WTC11 (cell line): Measurements from ENCODE around the gene TCF15. TPM values are rescaled to one million over a fixed set of nuclear protein-coding genes. Genes with fewer than 3 reads are reported as not detected.

ENCODE experiments used
- ATAC-seq: fragments of 200-7000 bp; cut with Tn5 transposase; 2 replicates; pipeline ENCODE4 v1.10.0; 2021; ENCODE audit warnings: mild to moderate bottlenecking, moderate library complexity
- CTCF ChIA-PET: fragments of 300-600 bp; sonication (Branson Sonifier 250); formaldehyde crosslinking; loops from one replicate; lab custom pipeline; 2021; ENCODE audit warnings: antibody characterized with exemption; lab: Charles Lee
- POLR2A ChIA-PET: fragments of 350-600 bp; sonication (Branson Sonifier 250); formaldehyde crosslinking; loops from one replicate; lab custom pipeline; 2021; ENCODE audit warnings: antibody characterized with exemption; lab: Charles Lee
- DNase-seq: peaks from one replicate; pipeline ENCODE4 v3.0.0; 2021; ENCODE audit warnings: low spot score
- H3K27ac Mint-ChIP-seq: 2 replicates; pipeline ENCODE4 v1.8.0; 2021; ENCODE audit warnings: mixed read lengths
- H3K27me3 Mint-ChIP-seq: 2 replicates; pipeline ENCODE4 v1.8.0; 2021; ENCODE audit warnings: low read depth, mild to moderate bottlenecking, moderate library complexity, mixed read lengths
- H3K36me3 Mint-ChIP-seq: 2 replicates; pipeline ENCODE4 v1.8.0; 2021; ENCODE audit warnings: mixed read lengths
- H3K4me1 Mint-ChIP-seq: 2 replicates; pipeline ENCODE4 v1.8.0; 2022; ENCODE audit warnings: mixed read lengths
- H3K4me3 Mint-ChIP-seq: 2 replicates; pipeline ENCODE4 v1.8.0; 2021; ENCODE audit warnings: mild to moderate bottlenecking, moderate library complexity, mixed read lengths
- H3K9me3 Mint-ChIP-seq: 2 replicates; pipeline ENCODE4 v1.8.0; 2021; ENCODE audit warnings: mixed read lengths
- ARID4B ChIP-seq: sonication (generic); formaldehyde crosslinking; IDR thresholded peaks from 2 replicates; pipeline ENCODE4 v1.8.0; 2023; ENCODE audit warnings: missing genetic modification reagents, mild to moderate bottlenecking, borderline replicate concordance
- ATF6 ChIP-seq: sonication (generic); formaldehyde crosslinking; IDR thresholded peaks from 2 replicates; pipeline ENCODE4 v1.8.1; 2023; ENCODE audit warnings: mild to moderate bottlenecking, missing genetic modification reagents
- CBFB ChIP-seq: sonication (generic); formaldehyde crosslinking; IDR thresholded peaks from 2 replicates; pipeline ENCODE4 v1.8.1; 2022; ENCODE audit warnings: mild to moderate bottlenecking, low read depth, missing genetic modification reagents
- ESRRA ChIP-seq: sonication (generic); formaldehyde crosslinking; IDR thresholded peaks from 2 replicates; pipeline ENCODE4 v1.8.1; 2022; ENCODE audit warnings: mild to moderate bottlenecking, missing genetic modification reagents, borderline replicate concordance
- FOXP4 ChIP-seq: sonication (generic); formaldehyde crosslinking; IDR thresholded peaks from 2 replicates; pipeline ENCODE4 v1.8.0; 2022; ENCODE audit warnings: mild to moderate bottlenecking, missing genetic modification reagents
- GRHL2 ChIP-seq: fragments of 250-450 bp; sonication (Bioruptor Pico); IDR thresholded peaks from 2 replicates; pipeline ENCODE4 v1.8.0; 2022; ENCODE audit warnings: mild to moderate bottlenecking, moderate library complexity; ENCODE audit not compliant: insufficient replicate concordance, severe bottlenecking
- HMGA2 ChIP-seq: fragments of 250-450 bp; sonication (Bioruptor Pico); IDR thresholded peaks from 2 replicates; pipeline ENCODE4 v1.4.0; 2021; ENCODE audit warnings: mild to moderate bottlenecking, moderate library complexity
- IRF2 ChIP-seq: sonication (generic); formaldehyde crosslinking; IDR thresholded peaks from 2 replicates; pipeline ENCODE4 v1.8.0; 2022; ENCODE audit warnings: low read depth, missing genetic modification reagents, borderline replicate concordance
- JAZF1 ChIP-seq: fragments of 250-450 bp; sonication (Bioruptor Pico); IDR thresholded peaks from 2 replicates; pipeline ENCODE4 v1.9.0; 2021; ENCODE audit warnings: moderate library complexity, mild to moderate bottlenecking, inconsistent platforms
- MAX ChIP-seq: sonication (generic); formaldehyde crosslinking; IDR thresholded peaks from 2 replicates; pipeline ENCODE4 v1.8.0; 2022; ENCODE audit warnings: mild to moderate bottlenecking, missing genetic modification reagents
- NFATC4 ChIP-seq: fragments of 250-450 bp; sonication (Bioruptor Pico); IDR thresholded peaks from 2 replicates; pipeline ENCODE4 v1.9.0; 2021; ENCODE audit warnings: mild to moderate bottlenecking
- NFE2L1 ChIP-seq: sonication (generic); formaldehyde crosslinking; IDR thresholded peaks from 2 replicates; pipeline ENCODE4 v1.8.1; 2023; ENCODE audit warnings: missing genetic modification reagents
- NFYB ChIP-seq: sonication (generic); formaldehyde crosslinking; conservative IDR thresholded peaks from 2 replicates; pipeline ENCODE4 v1.8.0; 2022; ENCODE audit warnings: low read depth, missing genetic modification reagents
- NR1H2 ChIP-seq: sonication (generic); formaldehyde crosslinking; IDR thresholded peaks from 2 replicates; pipeline ENCODE4 v1.9.0; 2021; ENCODE audit warnings: mild to moderate bottlenecking, moderate library complexity, missing genetic modification reagents
- STAT6 ChIP-seq: sonication (generic); formaldehyde crosslinking; conservative IDR thresholded peaks from 2 replicates; pipeline ENCODE4 v1.8.1; 2023; ENCODE audit warnings: mild to moderate bottlenecking, low read depth, missing genetic modification reagents, moderate library complexity
- TEAD4 ChIP-seq: sonication (generic); formaldehyde crosslinking; IDR thresholded peaks from 2 replicates; pipeline ENCODE4 v1.8.0; 2022; ENCODE audit warnings: mild to moderate bottlenecking, missing genetic modification reagents
- ZBTB43 ChIP-seq: sonication (generic); formaldehyde crosslinking; IDR thresholded peaks from 2 replicates; pipeline ENCODE4 v1.8.1; 2023; ENCODE audit warnings: mild to moderate bottlenecking, missing genetic modification reagents
- ZNF317 ChIP-seq: sonication (generic); formaldehyde crosslinking; IDR thresholded peaks from 2 replicates; pipeline ENCODE4 v1.8.1; 2023; ENCODE audit warnings: low read depth, mild to moderate bottlenecking, moderate library complexity, missing genetic modification reagents, borderline replicate concordance
- ZNF396 ChIP-seq: fragments of 250-450 bp; sonication (Bioruptor Pico); IDR thresholded peaks from 2 replicates; pipeline ENCODE4 v1.8.0; 2021; ENCODE audit warnings: mild to moderate bottlenecking, moderate library complexity, borderline replicate concordance
- ZNF416 ChIP-seq: fragments of 250-450 bp; sonication (Bioruptor Pico); IDR thresholded peaks from 2 replicates; pipeline ENCODE4 v1.9.0; 2021; ENCODE audit warnings: mild to moderate bottlenecking, inconsistent platforms
- ZNF512 ChIP-seq: sonication (generic); formaldehyde crosslinking; IDR thresholded peaks from 2 replicates; pipeline ENCODE4 v1.8.1; 2022; ENCODE audit warnings: missing genetic modification reagents, borderline replicate concordance
- total RNA-seq: library from RNA; stranded (reverse); gene quantifications from 3 replicates; pipeline ENCODE4 v1.2.3, GENCODE V29; 2021

TCF15 gene
- total RNA-seq, 1 experiment from 2014 or later: 3.8 TPM

GRCh38 chr20:637559-637958 lies 27.4 kb upstream of the TCF15 start:
- DNase-seq (no peak), ATAC-seq (no peak)
- POLR2A ChIA-PET: interaction anchor here (1.3 kb wide), 1 partner anchor 8 kb away, joined by 3 read pairs; no protein-coding TSS in a partner anchor
- Mint-ChIP-seq H3K4me3 (no peak overlapping the region), H3K27ac (no peak overlapping the region), H3K4me1 (peaks cover 12% of the 10 kb centered on the region), H3K36me3 (no peaks in the 10 kb centered on the region), H3K9me3 (no peaks in the 10 kb centered on the region), H3K27me3 (no peaks in the 10 kb centered on the region)
- CTCF ChIA-PET: interaction anchor here (1.5 to 1.9 kb wide), 2 partner anchors 8 to 30 kb away, joined by 5 to 11 read pairs; no protein-coding TSS in a partner anchor
- no peak for TF ChIP-seq ZNF416 (CRISPR knock-in tag)
- no peak for TF ChIP-seq ZNF512 (CRISPR knock-in tag)
- no peak for TF ChIP-seq ARID4B (CRISPR knock-in tag)
- TF ChIP-seq CBFB (CRISPR knock-in tag): no peak
- TF ChIP-seq STAT6 (CRISPR knock-in tag): no peak
- TF ChIP-seq NFE2L1 (CRISPR knock-in tag): no peak
- no peak for TF ChIP-seq NFATC4
- TF ChIP-seq ATF6 (CRISPR knock-in tag): no peak
- TF ChIP-seq NFYB (CRISPR knock-in tag): no peak
- no peak for TF ChIP-seq IRF2 (CRISPR knock-in tag)
- TF ChIP-seq ESRRA (CRISPR knock-in tag): no peak
- TF ChIP-seq NR1H2 (CRISPR knock-in tag): no peak
- TF ChIP-seq, all 79 proteins: peak for 0

GRCh38 chr20:635893-636338 lies 25.8 kb upstream of the TCF15 start:
- no peak overlapping the region for H3K4me3 Mint-ChIP-seq
- CTCF ChIA-PET: interaction anchor here (1.3 to 2.2 kb wide), 3 partner anchors 9 to 31 kb away, joined by 3 to 11 read pairs (median 10); no protein-coding TSS in a partner anchor
- H3K27ac Mint-ChIP-seq: no peak overlapping the region
- peaks cover 6% of the 10 kb centered on the region; the same call in 1 of the 2 replicates for H3K4me1 Mint-ChIP-seq
- no peaks in the 10 kb centered on the region for H3K9me3 Mint-ChIP-seq
- POLR2A ChIA-PET: no interaction called here
- DNase-seq: no peak
- no peak for ATAC-seq
- H3K27me3 Mint-ChIP-seq: no peaks in the 10 kb centered on the region; the same call in 1 of the 2 replicates
- H3K36me3 Mint-ChIP-seq: no peaks in the 10 kb centered on the region
- TF ChIP-seq HMGA2 (CRISPR knock-in tag): no peak
- TF ChIP-seq TEAD4: no peak
- TF ChIP-seq MAX (CRISPR knock-in tag): no peak
- no peak for TF ChIP-seq FOXP4 (CRISPR knock-in tag)
- TF ChIP-seq ZNF317 (CRISPR knock-in tag): no peak
- no peak for TF ChIP-seq GRHL2 (CRISPR knock-in tag)
- no peak for TF ChIP-seq ZBTB43 (CRISPR knock-in tag)
- no peak for TF ChIP-seq ZNF396
- no peak for TF ChIP-seq JAZF1
